PC-9 (cell line): ENCODE data around the gene SIRT2. TPM values are rescaled to one million over a fixed set of nuclear protein-coding genes. Genes with fewer than 3 reads are reported as not detected.

Experiments
- BruUV-seq: library from RNA; stranded (reverse); fragments of 400-500 nt; replicated peaks from 2 replicates; lab custom pipeline; 2021; lab: Mats Ljungman, UMichigan
- CTCF ChIA-PET: fragments of 300-600 bp; sonication (Branson Sonifier 250); formaldehyde crosslinking; loops from one replicate; lab custom pipeline; 2022; ENCODE audit warnings: antibody characterized with exemption; lab: Charles Lee
- POLR2A ChIA-PET: fragments of 300-600 bp; sonication (Branson Sonifier 250); formaldehyde crosslinking; loops from one replicate; lab custom pipeline; 2022; ENCODE audit warnings: antibody characterized with exemption; ENCODE audit not compliant: unreplicated experiment; lab: Charles Lee
- DNase-seq, 2 experiments: peaks; one replicate each; pipeline versions ENCODE4 v3.0.0 to v3.0.0-alpha.2; 2015 to 2022; ENCODE audit warnings: mixed read lengths in 1 of 2
- H2AFZ ChIP-seq: fragments of 200-600 bp; sonication (generic); 2 replicates; pipeline ENCODE4 v1.8.1; 2017; ENCODE audit warnings: antibody characterized with exemption
- H3F3A ChIP-seq: fragments of 200-600 bp; sonication (generic); 2 replicates; pipeline ENCODE4 v1.8.1; 2017; ENCODE audit warnings: antibody characterized with exemption, mild to moderate bottlenecking, low read depth; ENCODE audit not compliant: insufficient read depth
- H3K27ac ChIP-seq: fragments of 200-600 bp; sonication (generic); 2 replicates; pipeline ENCODE4 v1.6.1; 2016; ENCODE audit warnings: mixed run types
- H3K27me3 ChIP-seq: fragments of 200-600 bp; sonication (generic); 2 replicates; pipeline ENCODE4 v1.6.1; 2016; ENCODE audit warnings: low read depth, mixed run types; ENCODE audit not compliant: insufficient read depth
- H3K36me3 ChIP-seq: fragments of 200-600 bp; sonication (generic); 2 replicates; pipeline ENCODE4 v1.6.1; 2016; ENCODE audit warnings: low read depth, mixed run types
- H3K4me1 ChIP-seq: fragments of 200-600 bp; sonication (generic); replicated peaks from 2 replicates; pipeline ENCODE4 v1.6.1; 2016; ENCODE audit warnings: mixed run types; ENCODE audit not compliant: insufficient read depth
- H3K4me2 ChIP-seq: fragments of 200-600 bp; sonication (generic); 2 replicates; pipeline ENCODE4 v1.6.1; 2017; ENCODE audit warnings: mixed run types
- H3K4me3 ChIP-seq: fragments of 200-600 bp; sonication (generic); 2 replicates; pipeline ENCODE4 v1.6.1; 2016; ENCODE audit warnings: mixed run types
- H3K79me2 ChIP-seq: fragments of 200-600 bp; sonication (generic); 2 replicates; pipeline ENCODE4 v1.6.1; 2017; ENCODE audit warnings: low read depth, mixed run types
- H3K9me2 ChIP-seq: fragments of 200-600 bp; sonication (generic); 2 replicates; pipeline ENCODE4 v1.8.1; 2017; ENCODE audit warnings: mild to moderate bottlenecking; ENCODE audit not compliant: insufficient read depth
- H3K9me3 ChIP-seq: fragments of 200-600 bp; sonication (generic); 2 replicates; pipeline ENCODE4 v1.8.1; 2016; ENCODE audit warnings: low read depth; ENCODE audit not compliant: insufficient read depth
- H4K20me1 ChIP-seq: fragments of 200-600 bp; sonication (generic); 2 replicates; pipeline ENCODE4 v1.8.1; 2017; ENCODE audit not compliant: insufficient read depth
- CTCF ChIP-seq: fragments of 200-600 bp; sonication (generic); conservative IDR thresholded peaks from 2 replicates; pipeline ENCODE4 v1.6.1; 2017; ENCODE audit warnings: mixed run types, antibody characterized with exemption, mild to moderate bottlenecking, moderate library complexity
- EZH2 ChIP-seq: fragments of 200-600 bp; sonication (generic); IDR thresholded peaks from 2 replicates; pipeline ENCODE4 v1.8.0; 2017; ENCODE audit warnings: antibody characterized with exemption, low read depth
- intact Hi-C: fragments of 100-400 bp; cut with micrococcal nuclease; formaldehyde crosslinking; loops from one replicate; pipeline ENCODE4 v1.10.0; 2022; ENCODE audit not compliant: unreplicated experiment
- total RNA-seq: library from RNA; stranded (reverse); gene quantifications from 2 replicates; pipeline ENCODE4 v1.2.3, GENCODE V29; 2021

SIRT2 gene
- total RNA-seq, 1 experiment from 2014 or later: 32.9 TPM

DNA sequence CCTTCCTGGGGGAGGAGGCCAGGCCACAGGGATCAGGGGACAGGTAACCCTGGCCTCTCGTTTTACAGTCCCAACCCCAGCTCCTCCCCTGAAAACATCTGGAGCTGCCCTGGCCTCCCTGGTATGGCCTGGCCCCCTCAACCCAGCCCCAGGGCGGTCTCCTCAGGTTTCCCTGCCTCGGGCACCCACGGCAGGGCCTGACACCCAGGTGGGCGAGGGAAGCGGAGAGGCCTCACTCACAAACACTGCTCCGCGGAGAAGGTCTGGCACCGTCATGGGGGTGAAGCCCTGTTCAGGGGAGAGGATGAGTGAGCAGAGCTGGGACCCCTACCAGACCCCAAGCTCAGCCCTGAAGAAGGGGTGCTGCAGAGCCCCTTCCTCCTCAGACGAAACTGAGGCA is 19.1 kb upstream of the SIRT2 start:
- CTCF ChIA-PET: interaction anchor here (0.5 kb wide), 1 partner anchor 25 kb away, joined by 10 read pairs; no protein-coding TSS in a partner anchor
- Histone ChIP-seq H3K4me1 (no peaks in the 10 kb centered on the region), H3K9me2 (no peaks in the 10 kb centered on the region), H3F3A (peaks cover 7% of the 10 kb centered on the region; the same call in 1 of the 2 replicates), H3K27ac (no peak overlapping the region), H3K27me3 (no peaks in the 10 kb centered on the region), H3K9me3 (no peaks in the 10 kb centered on the region), H3K36me3 (no peaks in the 10 kb centered on the region), H4K20me1 (no peaks in the 10 kb centered on the region), H2AFZ (no peak overlapping the region), H3K79me2 (no peaks in the 10 kb centered on the region), H3K4me2 (no peak overlapping the region), H3K4me3 (no peak overlapping the region)
- no peak for TF ChIP-seq CTCF
- no peak for TF ChIP-seq EZH2
- BruUV-seq: no TSS peak
- POLR2A ChIA-PET: no interaction called here
- intact Hi-C loops: no loop called here
- no peak for DNase-seq

GRCh38 chr19:38917921-38918491 is 18.6 kb upstream of the SIRT2 start:
- TF ChIP-seq EZH2: no peak
- no peak; the same call in 1 of the 2 replicates for TF ChIP-seq CTCF
- H3K4me1 ChIP-seq: no peaks in the 10 kb centered on the region
- no peaks in the 10 kb centered on the region for H3K27me3 ChIP-seq
- H3K79me2 ChIP-seq: no peaks in the 10 kb centered on the region
- intact Hi-C loops: no loop called here
- H3K9me3 ChIP-seq: no peaks in the 10 kb centered on the region
- peak in 1 of 2 experiments; percentile 16 for DNase-seq
- no TSS peak for BruUV-seq
- H3K4me3 ChIP-seq: no peak overlapping the region
- POLR2A ChIA-PET: no interaction called here
- CTCF ChIA-PET: no interaction called here
- H3K27ac ChIP-seq: no peak overlapping the region
- no peak overlapping the region for H2AFZ ChIP-seq
- no peak overlapping the region for H3K4me2 ChIP-seq
- no peaks in the 10 kb centered on the region for H3K9me2 ChIP-seq
- H4K20me1 ChIP-seq: no peaks in the 10 kb centered on the region
- H3K36me3 ChIP-seq: no peaks in the 10 kb centered on the region
- H3F3A ChIP-seq: peaks cover 9% of the 10 kb centered on the region; the same call in 1 of the 2 replicates

- intact Hi-C loops: no loop called here
- Histone ChIP-seq H3K36me3 (no peaks in the 10 kb centered on the region), H3K4me1 (no peaks in the 10 kb centered on the region), H3K4me3 (no peak overlapping the region), H3K27me3 (no peaks in the 10 kb centered on the region), H3K79me2 (no peaks in the 10 kb centered on the region), H4K20me1 (no peaks in the 10 kb centered on the region), H3K9me3 (no peaks in the 10 kb centered on the region), H3K27ac (no peak overlapping the region), H3F3A (peaks cover 13% of the 10 kb centered on the region; the same call in 1 of the 2 replicates), H2AFZ (no peak overlapping the region), H3K4me2 (no peak overlapping the region), H3K9me2 (no peaks in the 10 kb centered on the region)
- POLR2A ChIA-PET: no interaction called here
- DNase-seq: no peak
- BruUV-seq: no TSS peak
- CTCF ChIA-PET: no interaction called here
- no peak for TF ChIP-seq EZH2
- TF ChIP-seq CTCF: no peak
Observed at GRCh38 chr19:38917516-38917915, 18.1 kb upstream of the SIRT2 start.
